HFFc6 (cell line): Measurements from ENCODE around the gene CACNB4. TPM values are rescaled to one million over a fixed set of nuclear protein-coding genes. Genes with fewer than 3 reads are reported as not detected.

ENCODE experiments used
- DNase-seq: peaks from one replicate; pipeline ENCODE4 v3.0.0-alpha.2; 2018
- H3K27ac Mint-ChIP-seq: 2 replicates; pipeline ENCODE4 v1.8.0; 2020; ENCODE audit warnings: mild to moderate bottlenecking, mixed read lengths
- H3K27me3 Mint-ChIP-seq: 2 replicates; pipeline ENCODE4 v1.8.0; 2021; ENCODE audit warnings: mild to moderate bottlenecking, moderate library complexity, mixed read lengths; ENCODE audit not compliant: insufficient read depth
- H3K36me3 Mint-ChIP-seq: 2 replicates; pipeline ENCODE4 v1.8.0; 2021; ENCODE audit warnings: low read depth, mixed read lengths
- H3K4me1 Mint-ChIP-seq: 2 replicates; pipeline ENCODE4 v1.8.0; 2020; ENCODE audit warnings: low read depth, mixed read lengths
- H3K4me3 Mint-ChIP-seq: 2 replicates; pipeline ENCODE4 v1.8.0; 2020; ENCODE audit warnings: mild to moderate bottlenecking, moderate library complexity, mixed read lengths
- H3K9me3 Mint-ChIP-seq: 2 replicates; pipeline ENCODE4 v1.8.0; 2020; ENCODE audit warnings: mild to moderate bottlenecking, mixed read lengths
- CTCF ChIP-seq: fragments of 200-600 bp; sonication (generic); IDR thresholded peaks from 2 replicates; pipeline ENCODE4 v1.5.0; 2021; ENCODE audit warnings: antibody characterized with exemption, mild to moderate bottlenecking
- total RNA-seq, 6 experiments: library from RNA; stranded (reverse); fragmentation: NEBNext Ultra II Directional; extraction: Animal tissue kit (Norgen Biotek cat#: 25700); gene quantifications; 2 replicates in 1 of 6; 3 replicates in 5 of 6; pipeline ENCODE4 v1.2.3, GENCODE V29; 2021

Gene CACNB4
- total RNA-seq, 6 experiments from 2014 or later: 0.05 to 0.23 (median 0.21) TPM; not detected in 3

DNA sequence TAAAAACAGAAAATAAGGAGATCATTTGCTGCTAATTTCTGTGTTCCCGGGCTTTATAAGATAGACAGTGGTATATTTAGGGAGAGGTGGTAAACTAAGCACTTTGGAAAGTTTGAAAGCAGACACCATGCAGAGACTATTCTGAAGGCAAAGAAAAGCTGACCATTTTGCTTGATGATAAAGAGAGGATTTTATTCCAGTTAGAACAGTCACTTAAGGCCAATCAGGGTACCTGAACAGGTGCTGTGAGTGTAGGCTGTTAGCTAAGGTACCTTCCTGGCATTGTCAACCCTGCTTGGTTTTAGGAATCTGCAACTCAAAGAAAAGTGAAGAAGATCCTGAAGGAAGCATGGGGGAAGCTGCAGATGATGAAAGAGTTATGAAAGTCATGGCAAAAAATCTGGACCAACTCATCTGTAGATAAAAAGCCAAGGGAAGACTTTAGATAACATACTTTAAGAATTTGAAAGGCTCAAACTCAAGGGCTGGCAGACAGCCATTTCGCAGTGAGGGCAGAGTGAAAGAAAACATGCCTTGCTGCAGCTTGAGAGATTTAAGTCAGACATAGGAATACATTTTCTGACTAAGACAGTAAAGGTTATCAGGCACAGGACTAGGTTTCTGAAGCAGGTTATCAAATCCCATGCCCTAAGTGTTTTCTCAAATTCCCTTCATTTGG lies 190.5 kb downstream of the CACNB4 start:
- Mint-ChIP-seq H3K27ac (no peak overlapping the region), H3K4me1 (no peaks in the 10 kb centered on the region), H3K4me3 (no peak overlapping the region), H3K27me3 (no peaks in the 10 kb centered on the region; the same call in 1 of the 2 replicates), H3K36me3 (no peaks in the 10 kb centered on the region), H3K9me3 (no peaks in the 10 kb centered on the region)
- TF ChIP-seq CTCF: no peak
- DNase-seq: no peak

DNA sequence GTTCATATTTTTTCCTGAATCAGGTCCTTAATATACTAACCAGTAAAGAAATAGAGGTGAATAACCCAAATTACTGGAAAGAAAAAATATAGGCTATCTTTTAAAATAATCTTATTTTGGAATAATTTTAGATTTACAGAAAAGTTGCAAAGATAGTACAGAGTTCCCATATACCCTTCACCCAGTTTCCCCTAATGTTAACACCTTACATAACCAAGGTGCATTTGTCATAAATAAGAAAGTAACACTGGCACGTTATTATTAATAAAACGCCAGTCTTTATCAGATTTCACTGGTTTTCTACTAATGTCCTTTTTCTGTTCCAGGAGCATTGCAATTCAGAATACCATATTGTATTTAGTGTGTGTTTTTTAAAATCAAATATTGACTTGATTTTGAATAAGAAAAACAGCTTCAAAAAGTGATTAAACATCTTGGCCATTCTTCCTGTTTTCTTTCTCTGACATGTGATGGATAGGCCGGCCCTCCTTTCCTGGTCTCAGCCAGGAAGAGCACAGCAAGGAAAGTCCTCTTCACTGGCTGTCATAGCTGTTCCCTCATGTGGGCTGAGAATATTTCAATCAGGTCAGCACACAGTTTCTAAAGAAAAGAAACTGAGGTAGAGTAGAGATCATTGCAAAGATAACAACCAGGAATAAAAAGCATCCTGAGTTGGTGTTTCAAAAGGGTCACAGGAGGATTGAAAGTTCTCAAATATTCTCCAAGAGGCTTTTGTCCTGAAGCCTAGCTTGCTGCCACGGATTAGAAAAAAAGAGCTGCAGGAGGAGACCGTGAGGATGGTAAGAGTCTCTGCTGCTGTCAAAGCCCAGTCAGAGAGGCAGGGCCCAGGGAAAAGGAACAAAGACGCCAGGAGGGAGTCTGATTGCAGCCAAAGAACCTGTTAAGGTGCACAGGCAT lies 191.3 kb downstream of the CACNB4 start:
- Mint-ChIP-seq H3K36me3 (no peaks in the 10 kb centered on the region), H3K4me1 (no peaks in the 10 kb centered on the region), H3K4me3 (no peak overlapping the region), H3K9me3 (no peaks in the 10 kb centered on the region), H3K27me3 (no peaks in the 10 kb centered on the region; the same call in 1 of the 2 replicates), H3K27ac (no peak overlapping the region)
- no peak for DNase-seq
- TF ChIP-seq CTCF: no peak

GRCh38 chr2:151906633-151906998 lies 192.2 kb downstream of the CACNB4 start:
- Mint-ChIP-seq H3K4me3 (no peak overlapping the region), H3K36me3 (no peaks in the 10 kb centered on the region), H3K9me3 (no peaks in the 10 kb centered on the region), H3K4me1 (no peaks in the 10 kb centered on the region), H3K27ac (no peak overlapping the region), H3K27me3 (no peaks in the 10 kb centered on the region; the same call in 1 of the 2 replicates)
- DNase-seq: no peak
- TF ChIP-seq CTCF: no peak

DNA sequence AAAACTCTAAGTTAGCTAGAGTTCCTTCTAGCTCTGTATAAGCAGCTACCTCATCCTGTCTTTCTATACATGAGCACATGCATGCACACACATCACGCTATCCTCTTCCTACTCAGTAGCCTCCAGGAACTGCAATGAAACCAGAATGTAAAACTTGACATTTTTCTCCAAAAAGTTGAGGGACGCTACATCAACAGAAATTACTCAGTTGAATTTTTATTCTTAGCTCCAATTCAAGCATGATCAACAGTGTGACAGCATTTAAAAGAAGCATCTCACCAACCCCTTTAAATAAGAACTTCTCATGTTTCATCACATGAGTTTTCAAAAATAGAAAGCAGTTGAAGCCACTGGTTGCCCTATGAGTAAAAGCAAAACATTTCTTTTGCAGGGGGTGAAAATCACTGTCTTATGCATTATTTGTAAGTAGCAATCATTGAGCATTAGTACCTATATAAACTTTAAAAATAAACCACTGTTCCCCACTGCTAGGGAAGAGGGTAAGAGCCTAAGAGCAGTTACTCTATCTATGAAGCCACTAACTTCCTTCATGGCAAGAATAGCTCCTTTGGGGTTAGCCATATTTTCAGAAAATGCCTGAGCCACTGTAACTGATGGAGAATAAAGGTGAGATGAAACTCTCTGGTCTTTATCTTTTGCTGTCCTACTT lies 192.7 kb downstream of the CACNB4 start:
- no peak overlapping the region for H3K27ac Mint-ChIP-seq
- H3K9me3 Mint-ChIP-seq: no peaks in the 10 kb centered on the region
- no peaks in the 10 kb centered on the region for H3K36me3 Mint-ChIP-seq
- no peak for DNase-seq
- TF ChIP-seq CTCF: no peak
- no peaks in the 10 kb centered on the region; the same call in 1 of the 2 replicates for H3K27me3 Mint-ChIP-seq
- H3K4me1 Mint-ChIP-seq: no peaks in the 10 kb centered on the region
- no peak overlapping the region for H3K4me3 Mint-ChIP-seq

DNA sequence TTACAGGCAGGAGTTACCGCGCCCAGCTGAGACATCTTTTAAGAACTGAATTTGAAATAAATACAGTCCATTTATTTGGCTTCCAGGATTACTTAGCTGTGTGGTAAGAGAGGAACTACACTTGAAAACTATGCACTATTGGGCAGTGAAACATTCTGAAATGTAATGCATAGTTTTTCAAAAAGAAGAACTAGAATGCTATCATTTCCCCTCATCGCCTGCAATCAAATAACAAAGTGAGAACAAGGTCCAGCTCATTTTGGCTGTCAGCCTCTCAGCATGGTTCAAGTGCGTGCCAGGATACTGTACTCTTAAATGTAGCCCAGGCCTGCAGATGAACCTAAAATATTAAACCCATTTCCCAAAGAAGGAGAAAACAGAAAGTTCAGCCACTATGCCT lies 194.0 kb downstream of the CACNB4 start:
- no peak for DNase-seq
- Mint-ChIP-seq H3K36me3 (no peaks in the 10 kb centered on the region), H3K4me1 (no peaks in the 10 kb centered on the region), H3K27ac (no peak overlapping the region), H3K27me3 (no peaks in the 10 kb centered on the region; the same call in 1 of the 2 replicates), H3K9me3 (no peaks in the 10 kb centered on the region), H3K4me3 (no peak overlapping the region)
- no peak for TF ChIP-seq CTCF
